Mesenchymal stem cell (in vitro differentiated cells and primary cell): ENCODE results near the gene PCSK6. TPM values are rescaled to one million over a fixed set of nuclear protein-coding genes. Genes with fewer than 3 reads are reported as not detected.
A peak's percentile ranks its signal among the peaks of the same experiment; 100 is the strongest.

ENCODE experiments used
- DNase-seq: peaks from one replicate; pipeline ENCODE4 v3.0.0-alpha.2; 2013
- H2AFZ ChIP-seq: one replicate; pipeline ENCODE4 v1.6.1; 2013; ENCODE audit warnings: low read depth, mild to moderate bottlenecking, control low read depth, inconsistent platforms, low read length, moderate library complexity
- H2AK5ac ChIP-seq: 2 replicates; pipeline ENCODE4 v1.6.1; 2013; ENCODE audit warnings: low read length, moderate library complexity, mild to moderate bottlenecking, inconsistent platforms; ENCODE audit not compliant: severe bottlenecking
- H2BK120ac ChIP-seq: one replicate; pipeline ENCODE4 v1.6.1; 2013; ENCODE audit warnings: low read depth, mild to moderate bottlenecking, inconsistent platforms, low read length, moderate library complexity
- H2BK12ac ChIP-seq, 2 experiments: one replicate each; pipeline ENCODE4 v1.6.1; 2013; ENCODE audit warnings: inconsistent platforms in 2 of 2, low read length in 2 of 2, mild to moderate bottlenecking in 2 of 2, moderate library complexity in 2 of 2, control low read depth in 1 of 2
- H2BK15ac ChIP-seq: one replicate; pipeline ENCODE4 v1.6.1; 2013; ENCODE audit warnings: mild to moderate bottlenecking, low read depth, inconsistent platforms; ENCODE audit not compliant: poor library complexity, severe bottlenecking
- H2BK5ac ChIP-seq: 2 replicates; pipeline ENCODE4 v1.6.1; 2013; ENCODE audit warnings: low read depth, mild to moderate bottlenecking, low read length, control low read depth, inconsistent platforms; ENCODE audit not compliant: poor library complexity, severe bottlenecking
- H3K14ac ChIP-seq, 2 experiments: one replicate each; pipeline ENCODE4 v1.6.1; 2013; ENCODE audit warnings: inconsistent platforms in 2 of 2, low read length in 2 of 2, control low read depth in 1 of 2, mild to moderate bottlenecking in 1 of 2, moderate library complexity in 1 of 2
- H3K18ac ChIP-seq, 2 experiments: one replicate each; pipeline ENCODE4 v1.6.1; 2013; ENCODE audit warnings: inconsistent platforms in 2 of 2, low read length in 2 of 2, control low read depth in 1 of 2, low read depth in 1 of 2, mild to moderate bottlenecking in 1 of 2
- H3K23ac ChIP-seq, 2 experiments: one replicate each; pipeline ENCODE4 v1.6.1; 2013; ENCODE audit warnings: inconsistent platforms in 2 of 2, low read length in 2 of 2, mild to moderate bottlenecking in 2 of 2, moderate library complexity in 2 of 2, control low read depth in 1 of 2
- H3K27ac ChIP-seq: 2 replicates; pipeline ENCODE4 v1.5.1; 2013; ENCODE audit warnings: mild to moderate bottlenecking, moderate library complexity, low read length, control low read depth, inconsistent platforms; ENCODE audit not compliant: poor library complexity, severe bottlenecking
- H3K27me3 ChIP-seq, 2 experiments: 2 replicates each; pipeline versions ENCODE4 v1.6.1 to v1.7.0; 2013; ENCODE audit warnings: low read length in 2 of 2, mild to moderate bottlenecking in 2 of 2, moderate library complexity in 2 of 2, control low read depth in 1 of 2, inconsistent platforms in 1 of 2; ENCODE audit not compliant: control insufficient read depth in 1 of 2, insufficient read depth in 1 of 2
- H3K36me3 ChIP-seq, 2 experiments: 2 replicates each; pipeline versions ENCODE4 v1.6.1 to v1.7.0; 2013; ENCODE audit warnings: low read length in 2 of 2, control low read depth in 1 of 2, inconsistent platforms in 1 of 2, low read depth in 1 of 2, mild to moderate bottlenecking in 1 of 2; ENCODE audit not compliant: insufficient read depth in 2 of 2, control insufficient read depth in 1 of 2
- H3K4ac ChIP-seq, 2 experiments: one replicate each; pipeline ENCODE4 v1.6.1; 2013; ENCODE audit warnings: inconsistent platforms in 2 of 2, low read length in 2 of 2, mild to moderate bottlenecking in 2 of 2, moderate library complexity in 2 of 2, control low read depth in 1 of 2, low read depth in 1 of 2
- H3K4me1 ChIP-seq: 2 replicates; pipeline ENCODE4 v1.6.1; 2013; ENCODE audit warnings: low read depth, low read length, control low read depth; ENCODE audit not compliant: control insufficient read depth, insufficient read depth
- H3K4me2 ChIP-seq: 2 replicates; pipeline ENCODE4 v1.6.1; 2013; ENCODE audit warnings: low read length, mild to moderate bottlenecking, inconsistent platforms; ENCODE audit not compliant: poor library complexity, severe bottlenecking
- H3K4me3 ChIP-seq, 2 experiments: 2 replicates each; pipeline versions ENCODE4 v1.5.1 to v1.7.0; 2013; ENCODE audit warnings: low read length in 2 of 2, mild to moderate bottlenecking in 2 of 2, control low read depth in 1 of 2, low read depth in 1 of 2; ENCODE audit not compliant: insufficient read depth in 1 of 2
- H3K79me1 ChIP-seq: replicated peaks from 2 replicates; pipeline ENCODE4 v1.6.1; 2013; ENCODE audit warnings: mild to moderate bottlenecking, control low read depth, low read length, inconsistent platforms; ENCODE audit not compliant: poor library complexity, severe bottlenecking
- H3K9ac ChIP-seq: 2 replicates; pipeline ENCODE4 v1.7.0; 2013; ENCODE audit warnings: mild to moderate bottlenecking, low read length, moderate library complexity
- H3K9me3 ChIP-seq: 2 replicates; pipeline ENCODE4 v1.7.0; 2013; ENCODE audit warnings: mild to moderate bottlenecking, low read length; ENCODE audit not compliant: control insufficient read depth
- H4K8ac ChIP-seq: one replicate; pipeline ENCODE4 v1.6.1; 2013; ENCODE audit warnings: inconsistent platforms, mild to moderate bottlenecking, low read length, moderate library complexity
- H4K91ac ChIP-seq: one replicate; pipeline ENCODE4 v1.6.1; 2013; ENCODE audit warnings: mild to moderate bottlenecking, low read length, inconsistent platforms
- WGBS: methylation state at CpG from one replicate; pipeline ENCODE4 v1.1.7; 2013; ENCODE audit warnings: mixed read lengths; 5-methylcytosine and 5-hydroxymethylcytosine counted together
- polyA plus RNA-seq, 2 experiments: library from polyadenylated mRNA; stranded (reverse); fragments of 200-250 nt; gene quantifications; one replicate each; pipeline ENCODE4 v1.2.3, GENCODE V29; 2013

The PCSK6 gene
- polyA plus RNA-seq (2013, experiment 1 of 2) = 49.7 TPM
- 51.6 TPM for polyA plus RNA-seq (2013, experiment 2 of 2)

- Histone ChIP-seq H2BK5ac (no peak within 1 kb of the TSS), H3K9me3 (no peaks in the 10 kb centered on the region)
- WGBS = 40% methylated on average over 52 of the region's 111 CpGs
Measured at GRCh38 chr15:101489599-101490407, at the start of gene PCSK6. TSS of gene PCSK6 (minus strand) at chr15:101489707. CDS start at chr15:101489670, 37 bp downstream.

GRCh38 chr15:101538996-101539395 is 49.5 kb upstream of the PCSK6 start:
- no peak for DNase-seq
- no peak overlapping the region for H2AK5ac ChIP-seq
- no peak overlapping the region for H3K14ac ChIP-seq
- H2BK12ac ChIP-seq = no peak overlapping the region
- no peak overlapping the region for H3K4me2 ChIP-seq
- H3K9ac ChIP-seq = no peak overlapping the region
- H2BK5ac ChIP-seq = no peak overlapping the region
- H4K8ac ChIP-seq = no peak overlapping the region
- no peak overlapping the region for H3K27ac ChIP-seq
- no peak overlapping the region for H2BK15ac ChIP-seq
- H3K18ac ChIP-seq = no peak overlapping the region
- WGBS = 81% methylated on average over 3 of the region's 5 CpGs
- H3K4me3 ChIP-seq = no peak overlapping the region
- no peaks in the 10 kb centered on the region for H3K4me1 ChIP-seq
- no peak overlapping the region for H3K4ac ChIP-seq
- no peaks in the 10 kb centered on the region for H3K36me3 ChIP-seq
- no peak overlapping the region for H3K23ac ChIP-seq
- H3K9me3 ChIP-seq = peaks cover 4% of the 10 kb centered on the region
- peaks cover 6 to 27% of the 10 kb centered on the region in 2 experiments for H3K27me3 ChIP-seq
- no peaks in the 10 kb centered on the region for H3K79me1 ChIP-seq
- no peak overlapping the region for H2AFZ ChIP-seq
- no peak overlapping the region for H4K91ac ChIP-seq
- H2BK120ac ChIP-seq = no peak overlapping the region

More at GRCh38 chr15:101489599-101490407, at the start of gene PCSK6:
- peak within 1 kb of the TSS; percentile 2 for H2AFZ ChIP-seq
- H3K9ac ChIP-seq = no peak within 1 kb of the TSS
- H2BK120ac ChIP-seq = no peak within 1 kb of the TSS
- peaks cover 0 to 3% of the 10 kb centered on the region in 2 experiments for H3K36me3 ChIP-seq
- no peak within 1 kb of the TSS for H3K27ac ChIP-seq
- peaks cover 45 to 66% of the 10 kb centered on the region in 2 experiments for H3K27me3 ChIP-seq
- H3K4me3 ChIP-seq = no peak within 1 kb of the TSS
- peak within 1 kb of the TSS; percentile 50 for H3K4me2 ChIP-seq
- H2BK15ac ChIP-seq = no peak within 1 kb of the TSS
- DNase-seq = no peak
- H4K91ac ChIP-seq = no peak within 1 kb of the TSS
- H3K14ac ChIP-seq = no peak within 1 kb of the TSS
- no peak within 1 kb of the TSS for H2AK5ac ChIP-seq
- peaks cover 12% of the 10 kb centered on the region for H3K4me1 ChIP-seq
- peak within 1 kb of the TSS in 1 of 2 experiments; percentile 52 for H3K18ac ChIP-seq
- H3K79me1 ChIP-seq = no peaks in the 10 kb centered on the region
- H3K4ac ChIP-seq = peak within 1 kb of the TSS in 1 of 2 experiments; percentile 26
- H2BK12ac ChIP-seq = peak within 1 kb of the TSS in 1 of 2 experiments; percentile 42
- no peak within 1 kb of the TSS for H4K8ac ChIP-seq
- H3K23ac ChIP-seq = no peak within 1 kb of the TSS

- Histone ChIP-seq H3K36me3 (no peaks in the 10 kb centered on the region), H3K9me3 (peaks cover 4% of the 10 kb centered on the region), H3K4me2 (no peak overlapping the region), H4K8ac (no peak overlapping the region), H2BK5ac (no peak overlapping the region), H3K27me3 (peaks cover 12 to 24% of the 10 kb centered on the region in 2 experiments), H2BK15ac (no peak overlapping the region), H3K4me1 (no peaks in the 10 kb centered on the region), H3K18ac (peak overlapping the region in 1 of 2 experiments; percentile 46), H3K14ac (no peak overlapping the region), H3K4me3 (no peak overlapping the region), H3K23ac (no peak overlapping the region), H2BK12ac (peak overlapping the region in 1 of 2 experiments; percentile 29), H3K79me1 (no peaks in the 10 kb centered on the region), H3K4ac (no peak overlapping the region), H3K9ac (no peak overlapping the region), H2AK5ac (no peak overlapping the region), H4K91ac (no peak overlapping the region), H3K27ac (no peak overlapping the region), H2BK120ac (no peak overlapping the region), H2AFZ (no peak overlapping the region)
- no peak for DNase-seq
- 80% methylated on average over 3 of the region's 3 CpGs for WGBS
Measured at GRCh38 chr15:101538177-101538576, 48.7 kb upstream of the PCSK6 start.

DNA sequence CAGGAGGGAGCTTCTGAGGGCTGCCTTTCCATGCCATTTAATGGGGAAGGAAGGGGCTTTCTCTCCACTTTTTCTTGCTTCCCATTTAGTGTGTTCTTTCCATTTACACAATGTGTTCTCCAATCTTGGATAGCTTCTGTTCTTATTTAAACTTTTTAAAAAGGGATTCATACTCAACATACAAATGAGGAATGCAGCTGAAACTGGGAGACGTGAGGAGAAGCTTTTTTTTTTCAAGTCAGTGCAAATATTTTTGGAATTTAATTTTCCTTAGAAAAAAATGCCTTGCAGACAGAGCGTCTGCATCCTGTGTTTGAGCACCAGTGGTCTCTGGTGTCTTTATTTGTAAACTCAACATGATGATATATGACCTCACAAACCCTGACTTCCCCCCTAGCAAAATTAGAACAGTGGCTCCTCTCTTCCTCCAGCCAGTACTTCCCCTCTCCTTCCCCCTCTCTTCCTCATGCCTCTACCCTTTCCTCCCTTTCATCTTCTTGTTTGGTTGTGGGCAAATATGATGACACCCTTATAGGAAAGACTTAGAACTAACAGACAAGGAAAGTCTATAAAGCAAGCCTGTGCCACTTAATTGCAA is 48.1 kb upstream of the PCSK6 start:
- H3K9me3 ChIP-seq = peaks cover 4% of the 10 kb centered on the region
- H3K14ac ChIP-seq = no peak overlapping the region
- no peak overlapping the region for H2AFZ ChIP-seq
- no peak overlapping the region for H2BK120ac ChIP-seq
- H3K4me1 ChIP-seq = no peaks in the 10 kb centered on the region
- H4K8ac ChIP-seq = peak overlapping the region; percentile 65
- no peak overlapping the region for H3K23ac ChIP-seq
- no peak overlapping the region for H3K4me2 ChIP-seq
- no peak overlapping the region for H2BK12ac ChIP-seq
- H3K79me1 ChIP-seq = no peaks in the 10 kb centered on the region
- no peak overlapping the region for H2BK15ac ChIP-seq
- no peak overlapping the region for H3K9ac ChIP-seq
- H2AK5ac ChIP-seq = no peak overlapping the region
- no peaks in the 10 kb centered on the region for H3K36me3 ChIP-seq
- no peak overlapping the region for H3K27ac ChIP-seq
- H4K91ac ChIP-seq = no peak overlapping the region
- no peak overlapping the region for H3K4ac ChIP-seq
- H2BK5ac ChIP-seq = no peak overlapping the region
- 0% methylated on average over 1 of the region's 2 CpGs for WGBS
- H3K18ac ChIP-seq = no peak overlapping the region
- H3K27me3 ChIP-seq = peaks cover 13 to 27% of the 10 kb centered on the region in 2 experiments
- peak; percentile 27 for DNase-seq
- no peak overlapping the region for H3K4me3 ChIP-seq
